Immature natural killer cell (primary cell): ENCODE data around the gene NLGN2. TPM values are rescaled to one million over a fixed set of nuclear protein-coding genes. Genes with fewer than 3 reads are reported as not detected.

Experiments used
- DNase-seq, 3 donors: peaks; one replicate each; pipeline ENCODE4 v3.0.0; 2022; ENCODE audit warnings: mixed read lengths in 1 of 3
- H3K27ac Mint-ChIP-seq, 6 donors: one replicate each; pipeline ENCODE4 v1.8.0; 2020; ENCODE audit warnings: mixed read lengths in 6 of 6, mild to moderate bottlenecking in 5 of 6, inconsistent platforms in 4 of 6, moderate library complexity in 3 of 6
- H3K27me3 Mint-ChIP-seq, 3 donors: one replicate each; pipeline ENCODE4 v1.8.0; 2020 to 2021; ENCODE audit warnings: low read depth in 3 of 3, mild to moderate bottlenecking in 3 of 3, mixed read lengths in 3 of 3, moderate library complexity in 3 of 3, inconsistent platforms in 1 of 3
- H3K36me3 Mint-ChIP-seq, 3 donors: one replicate each; pipeline ENCODE4 v1.8.0; 2020; ENCODE audit warnings: mixed read lengths in 3 of 3, inconsistent platforms in 2 of 3, mild to moderate bottlenecking in 2 of 3
- H3K4me1 Mint-ChIP-seq, 2 donors: one replicate each; pipeline ENCODE4 v1.8.0; 2020; ENCODE audit warnings: inconsistent platforms in 2 of 2, mild to moderate bottlenecking in 2 of 2, mixed read lengths in 2 of 2, moderate library complexity in 1 of 2
- H3K4me3 Mint-ChIP-seq, 5 donors: one replicate each; pipeline ENCODE4 v1.8.0; 2020; ENCODE audit warnings: mild to moderate bottlenecking in 5 of 5, mixed read lengths in 5 of 5, inconsistent platforms in 3 of 5, moderate library complexity in 3 of 5
- H3K9me3 Mint-ChIP-seq, 6 donors: one replicate each; pipeline ENCODE4 v1.8.0; 2020; ENCODE audit warnings: mild to moderate bottlenecking in 6 of 6, mixed read lengths in 6 of 6, inconsistent platforms in 4 of 6, moderate library complexity in 3 of 6
- polyA plus RNA-seq, 3 donors: library from polyadenylated mRNA; unstranded; fragments of 300-500 nt; fragmentation: Illumina TruSeq; gene quantifications; one replicate each; pipeline ENCODE4 v1.2.3, GENCODE V29; 2021

NLGN2 gene
- polyA plus RNA-seq, 3 donors from 2014 or later = not detected

- Mint-ChIP-seq H3K36me3 (peaks cover 7 to 13% (median 10%) of the 10 kb centered on the region in 3 donors), H3K27ac (peak within 1 kb of the TSS in 1 of 6 donors; percentile 13), H3K4me3 (peak within 1 kb of the TSS; percentile 53 to 72 (median 60)), H3K9me3 (peaks cover 0 to 1% (median 0%) of the 10 kb centered on the region in 6 donors), H3K4me1 (peaks cover 39 to 40% of the 10 kb centered on the region in 2 donors), H3K27me3 (peaks cover 33 to 36% (median 34%) of the 10 kb centered on the region in 3 donors)
- no peak for DNase-seq
Measured at GRCh38 chr17:7439462-7440112, 31.9 kb downstream of the NLGN2 start, which contains the start of gene FGF11. TSS of gene FGF11 (plus strand) at chr17:7439512. CDS start at chr17:7439621, 109 bp downstream.

GRCh38 chr17:7440113-7440833 lies 32.6 kb downstream of the NLGN2 start:
- peaks cover 36 to 37% of the 10 kb centered on the region in 2 donors for H3K4me1 Mint-ChIP-seq
- no peak for DNase-seq
- H3K27ac Mint-ChIP-seq = no peak overlapping the region

GRCh38 chr17:7440834-7441195 lies 33.2 kb downstream of the NLGN2 start:
- Mint-ChIP-seq H3K4me1 (peaks cover 39% of the 10 kb centered on the region in 2 donors), H3K4me3 (no peak overlapping the region), H3K27me3 (peaks cover 28 to 38% (median 29%) of the 10 kb centered on the region in 3 donors), H3K27ac (no peak overlapping the region), H3K9me3 (peaks cover 0 to 1% (median 0%) of the 10 kb centered on the region in 6 donors), H3K36me3 (peaks cover 7 to 13% (median 10%) of the 10 kb centered on the region in 3 donors)
- no peak for DNase-seq

More at GRCh38 chr17:7440113-7440833, 32.6 kb downstream of the NLGN2 start:
- Mint-ChIP-seq H3K9me3 (peaks cover 0 to 1% (median 0%) of the 10 kb centered on the region in 6 donors), H3K4me3 (peak overlapping the region in 3 of 5 donors; percentile 34 to 72 (median 66)), H3K27me3 (peaks cover 28 to 36% (median 31%) of the 10 kb centered on the region in 3 donors), H3K36me3 (peaks cover 7 to 13% (median 10%) of the 10 kb centered on the region in 3 donors)

GRCh38 chr17:7441266-7441665 lies 33.6 kb downstream of the NLGN2 start:
- peaks cover 0 to 1% (median 0%) of the 10 kb centered on the region in 6 donors for H3K9me3 Mint-ChIP-seq
- no peak for DNase-seq
- H3K36me3 Mint-ChIP-seq = peaks cover 10 to 13% (median 11%) of the 10 kb centered on the region in 3 donors
- no peak overlapping the region for H3K4me3 Mint-ChIP-seq
- H3K27me3 Mint-ChIP-seq = peaks cover 27 to 38% (median 31%) of the 10 kb centered on the region in 3 donors
- H3K4me1 Mint-ChIP-seq = peaks cover 39% of the 10 kb centered on the region in 2 donors
- no peak overlapping the region for H3K27ac Mint-ChIP-seq

- Mint-ChIP-seq H3K27me3 (peaks cover 28 to 39% (median 33%) of the 10 kb centered on the region in 3 donors), H3K4me3 (peak overlapping the region in 1 of 5 donors; percentile 7), H3K9me3 (peaks cover 0 to 1% (median 0%) of the 10 kb centered on the region in 6 donors), H3K4me1 (peaks cover 33% of the 10 kb centered on the region in 2 donors), H3K27ac (peak overlapping the region in 1 of 6 donors; percentile 30), H3K36me3 (peaks cover 10 to 13% (median 11%) of the 10 kb centered on the region in 3 donors)
- no peak for DNase-seq
Measured at GRCh38 chr17:7442142-7442541, 34.5 kb downstream of the NLGN2 start.

GRCh38 chr17:7443499-7444485 lies 36.1 kb downstream of the NLGN2 start:
- Mint-ChIP-seq H3K9me3 (peaks cover 0 to 1% (median 0%) of the 10 kb centered on the region in 6 donors), H3K36me3 (peaks cover 3 to 8% (median 6%) of the 10 kb centered on the region in 3 donors), H3K4me3 (no peak overlapping the region), H3K27me3 (peaks cover 23 to 45% (median 31%) of the 10 kb centered on the region in 3 donors), H3K27ac (no peak overlapping the region), H3K4me1 (peaks cover 22 to 23% of the 10 kb centered on the region in 2 donors)
- DNase-seq = no peak

- peaks cover 0 to 4% (median 3%) of the 10 kb centered on the region in 3 donors for H3K36me3 Mint-ChIP-seq
- H3K9me3 Mint-ChIP-seq = peaks cover 0 to 1% (median 0%) of the 10 kb centered on the region in 6 donors
- H3K27ac Mint-ChIP-seq = peak within 1 kb of the TSS in 1 of 6 donors; percentile 13
- peaks cover 19 to 44% (median 28%) of the 10 kb centered on the region in 3 donors for H3K27me3 Mint-ChIP-seq
- H3K4me3 Mint-ChIP-seq = peak within 1 kb of the TSS; percentile 69 to 85 (median 77)
- peaks cover 18% of the 10 kb centered on the region in 2 donors for H3K4me1 Mint-ChIP-seq
- no peak for DNase-seq
Measured at GRCh38 chr17:7444682-7445618, 37.3 kb downstream of the NLGN2 start, which contains the start of gene CHRNB1. TSS of gene CHRNB1 (plus strand) at chr17:7445061. CDS start at chr17:7445128, 67 bp downstream.

- peak overlapping the region; percentile 69 to 85 (median 77) for H3K4me3 Mint-ChIP-seq
- peaks cover 0 to 4% (median 3%) of the 10 kb centered on the region in 3 donors for H3K36me3 Mint-ChIP-seq
- peaks cover 0 to 1% (median 0%) of the 10 kb centered on the region in 6 donors for H3K9me3 Mint-ChIP-seq
- H3K27me3 Mint-ChIP-seq = peaks cover 15 to 45% (median 22%) of the 10 kb centered on the region in 3 donors
- DNase-seq = peak in 2 of 3 donors; percentile 25 to 28
- H3K4me1 Mint-ChIP-seq = peaks cover 13% of the 10 kb centered on the region in 2 donors
- peak overlapping the region in 1 of 6 donors; percentile 13 for H3K27ac Mint-ChIP-seq
Measured at GRCh38 chr17:7445619-7445968, 37.9 kb downstream of the NLGN2 start.

- no peak for DNase-seq
- Mint-ChIP-seq H3K36me3 (peaks cover 0 to 4% (median 0%) of the 10 kb centered on the region in 3 donors), H3K27me3 (peaks cover 9 to 41% (median 21%) of the 10 kb centered on the region in 3 donors), H3K4me3 (no peak overlapping the region), H3K27ac (no peak overlapping the region), H3K9me3 (no peaks in the 10 kb centered on the region), H3K4me1 (peaks cover 13% of the 10 kb centered on the region in 2 donors)
Measured at GRCh38 chr17:7448461-7448860, 40.8 kb downstream of the NLGN2 start.

GRCh38 chr17:7459961-7460545 lies 52.4 kb downstream of the NLGN2 start:
- H3K27ac Mint-ChIP-seq = peak overlapping the region in 3 of 6 donors; percentile 17 to 51 (median 49)
- peaks cover 17 to 37% of the 10 kb centered on the region in 2 donors for H3K4me1 Mint-ChIP-seq
- DNase-seq = no peak
- H3K4me3 Mint-ChIP-seq = no peak overlapping the region
- no peaks in the 10 kb centered on the region for H3K9me3 Mint-ChIP-seq
- H3K36me3 Mint-ChIP-seq = peaks cover 0 to 5% (median 0%) of the 10 kb centered on the region in 3 donors
- H3K27me3 Mint-ChIP-seq = peaks cover 15 to 16% (median 16%) of the 10 kb centered on the region in 3 donors

- H3K4me1 Mint-ChIP-seq = peaks cover 15 to 30% of the 10 kb centered on the region in 2 donors
- H3K36me3 Mint-ChIP-seq = peaks cover 0 to 5% (median 0%) of the 10 kb centered on the region in 3 donors
- no peak overlapping the region for H3K4me3 Mint-ChIP-seq
Measured at GRCh38 chr17:7460850-7461660, 53.4 kb downstream of the NLGN2 start.

More at GRCh38 chr17:7460850-7461660, 53.4 kb downstream of the NLGN2 start:
- DNase-seq = no peak
- Mint-ChIP-seq H3K9me3 (no peaks in the 10 kb centered on the region), H3K27me3 (peaks cover 5 to 6% (median 6%) of the 10 kb centered on the region in 3 donors), H3K27ac (peak overlapping the region in 4 of 6 donors; percentile 40 to 75 (median 66))
